HG03095 (cell line): ENCODE measurements around the gene STON2.
A peak's percentile ranks its signal among the peaks of the same experiment; 100 is the strongest.
"Not testable (repeated sequence)": the region's sequence is repeated elsewhere in the genome, so short reads cannot be mapped to it uniquely, and the experiment has no call there.

Experiments used
- ATAC-seq: cut with Tn5 transposase; IDR thresholded peaks from one replicate; pipeline ENCODE4 v1.9.1; 2021; ENCODE audit warnings: moderate library complexity; ENCODE audit not compliant: unreplicated experiment

STON2 gene

DNA sequence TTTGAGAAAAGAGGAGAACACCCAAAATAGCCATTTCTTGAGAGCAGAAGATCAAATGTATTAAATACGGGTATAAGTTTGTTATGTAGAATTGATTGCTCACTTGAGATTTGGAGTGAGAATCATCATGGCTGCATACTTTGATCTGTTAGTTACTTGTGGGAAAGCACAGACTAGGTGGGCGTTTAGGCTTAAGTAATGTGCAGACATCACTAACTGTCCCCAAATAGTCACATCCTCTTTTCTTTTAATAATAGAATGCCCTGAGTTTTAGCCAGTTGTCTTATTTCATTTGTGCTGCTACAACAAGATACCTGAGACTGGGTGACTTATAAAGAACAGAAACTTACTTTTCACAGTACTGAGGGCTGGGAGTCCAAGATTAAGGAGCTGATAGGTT lies 165.0 kb downstream of the STON2 start:
- ATAC-seq, result no peak

DNA sequence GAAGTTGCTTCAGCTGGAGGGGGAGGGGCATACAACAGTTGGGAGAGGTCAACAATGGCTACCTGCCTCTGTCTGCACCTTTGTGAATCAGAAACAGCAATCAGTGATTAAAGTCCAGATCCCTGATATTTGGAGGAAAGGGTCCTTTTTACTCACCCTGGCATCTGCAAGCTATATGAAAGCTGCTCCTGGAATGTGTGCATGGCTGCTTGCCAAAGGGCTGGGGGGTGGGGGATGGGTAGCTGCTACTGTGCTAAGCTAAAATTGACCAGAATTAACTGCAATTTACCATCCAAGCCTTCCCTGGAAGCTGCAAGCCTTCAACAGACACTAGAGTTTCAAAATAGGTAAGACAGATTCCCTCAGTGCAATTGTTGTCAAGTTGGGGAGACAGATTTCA lies 165.8 kb downstream of the STON2 start:
- ATAC-seq, result no peak

DNA sequence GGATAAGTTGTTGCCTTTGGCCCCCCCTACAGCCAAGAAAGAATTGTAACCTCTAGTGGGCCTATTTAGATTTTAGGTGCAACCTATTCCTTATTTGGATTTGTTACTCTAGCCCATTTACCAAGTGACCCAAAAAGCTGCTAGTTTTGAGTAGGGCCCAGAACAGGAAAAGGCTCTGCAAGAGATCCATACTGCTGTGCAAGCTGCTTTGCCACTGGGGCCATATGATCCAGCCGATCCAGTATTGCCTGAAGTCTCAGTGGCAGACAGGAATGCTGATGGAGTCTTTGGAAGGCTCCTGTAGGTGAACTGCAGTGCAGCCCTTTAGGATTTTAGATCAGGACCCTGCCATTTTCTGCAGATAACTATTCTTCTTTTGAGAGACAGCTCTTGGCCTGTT lies 166.5 kb downstream of the STON2 start:
- ATAC-seq, result no peak

DNA sequence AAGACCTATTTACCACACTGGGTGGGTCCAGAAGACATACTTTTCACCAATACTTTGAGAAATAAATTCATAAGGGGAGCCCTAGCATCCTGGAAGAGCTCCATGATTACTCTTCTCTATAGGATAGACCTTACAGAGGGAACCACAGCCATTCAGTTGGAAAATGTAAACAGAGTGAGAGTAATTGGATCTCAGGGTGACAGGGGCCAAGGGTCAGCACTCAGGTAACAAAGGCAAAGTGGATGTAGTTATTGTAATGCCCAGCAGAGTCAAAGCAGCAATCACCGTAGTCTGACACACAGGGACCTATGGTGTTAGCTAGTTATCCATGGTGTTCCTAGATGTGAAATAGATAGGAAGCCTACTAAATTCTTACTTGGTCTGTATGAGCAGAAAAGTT lies 168.6 kb downstream of the STON2 start:
- ATAC-seq, result no peak

DNA sequence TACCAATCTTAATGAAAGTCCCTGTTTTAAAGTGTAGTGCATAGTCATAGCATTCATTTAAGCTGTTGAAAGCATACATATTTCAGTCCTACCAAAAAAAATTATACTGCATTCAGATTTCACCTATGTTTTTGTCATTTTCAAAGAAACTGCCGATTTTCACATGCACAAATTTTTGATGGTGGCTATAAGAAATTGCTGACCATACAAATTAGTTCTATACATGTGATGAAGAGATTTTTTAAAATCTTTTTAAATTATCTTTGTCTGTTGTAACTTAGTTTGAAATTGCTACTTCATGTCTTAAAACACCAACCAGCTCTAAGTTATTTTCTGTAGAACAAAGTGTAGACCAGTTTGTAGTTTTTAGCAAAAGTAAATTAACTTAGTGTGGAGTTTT lies 175.9 kb downstream of the STON2 start:
- no peak for ATAC-seq

DNA sequence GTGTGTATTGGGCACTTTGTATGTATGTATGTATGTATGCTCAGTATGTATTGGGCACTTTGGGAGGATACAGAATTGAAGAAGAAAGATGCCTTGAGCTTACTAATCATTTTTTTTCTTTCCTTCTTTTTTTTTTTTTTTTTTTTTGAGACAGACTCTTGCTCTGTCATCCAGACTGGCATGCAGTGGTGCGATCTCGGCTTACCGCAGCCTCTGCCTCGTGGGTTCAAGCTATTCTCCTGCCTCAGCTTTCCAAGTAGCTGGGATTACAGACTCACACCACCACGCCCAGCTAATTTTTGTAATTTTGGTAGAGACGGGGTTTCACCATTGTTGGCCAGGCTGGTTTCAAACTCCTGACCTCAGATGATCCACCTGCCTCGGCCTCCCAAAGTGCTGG lies 176.3 kb downstream of the STON2 start:
- not testable (repeated sequence) for ATAC-seq

DNA sequence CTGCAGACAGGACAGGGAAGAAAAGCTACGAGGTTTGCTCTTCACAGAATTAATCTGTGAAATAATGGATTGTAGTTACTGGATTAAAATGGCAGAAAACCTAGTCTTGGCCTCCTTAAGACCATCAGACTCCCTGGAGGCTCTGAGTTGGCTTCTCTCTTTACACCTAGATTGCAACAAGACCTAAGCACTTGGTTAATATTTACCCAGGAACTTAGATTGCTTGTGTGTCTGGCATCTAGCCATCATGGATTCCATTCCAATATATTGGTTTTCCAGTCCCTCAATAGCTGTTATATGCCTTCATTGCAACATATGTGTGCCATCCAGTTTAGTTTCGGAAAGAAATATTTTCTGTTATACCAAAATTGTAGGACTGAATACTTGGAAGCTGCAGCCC lies 177.4 kb downstream of the STON2 start:
- ATAC-seq, result no peak

DNA sequence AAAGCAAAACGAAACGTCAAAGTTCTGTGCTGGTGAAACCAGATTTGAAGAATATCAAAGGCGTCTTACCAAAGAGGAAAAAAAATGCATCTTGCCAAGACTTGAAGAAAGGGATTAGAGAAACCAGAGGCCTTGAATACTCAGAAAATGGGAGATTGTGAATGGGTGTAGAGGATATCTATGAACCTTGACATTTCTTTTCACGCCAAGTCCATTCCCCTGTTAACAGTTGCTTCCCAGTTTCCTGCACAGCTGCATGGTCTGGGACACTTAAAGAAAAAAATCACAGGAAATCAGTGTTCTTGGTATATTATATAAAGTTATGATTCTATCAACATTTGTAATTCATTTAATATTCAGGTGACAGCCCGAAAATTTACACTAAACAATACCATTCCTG lies 178.0 kb downstream of the STON2 start:
- ATAC-seq, result no peak

DNA sequence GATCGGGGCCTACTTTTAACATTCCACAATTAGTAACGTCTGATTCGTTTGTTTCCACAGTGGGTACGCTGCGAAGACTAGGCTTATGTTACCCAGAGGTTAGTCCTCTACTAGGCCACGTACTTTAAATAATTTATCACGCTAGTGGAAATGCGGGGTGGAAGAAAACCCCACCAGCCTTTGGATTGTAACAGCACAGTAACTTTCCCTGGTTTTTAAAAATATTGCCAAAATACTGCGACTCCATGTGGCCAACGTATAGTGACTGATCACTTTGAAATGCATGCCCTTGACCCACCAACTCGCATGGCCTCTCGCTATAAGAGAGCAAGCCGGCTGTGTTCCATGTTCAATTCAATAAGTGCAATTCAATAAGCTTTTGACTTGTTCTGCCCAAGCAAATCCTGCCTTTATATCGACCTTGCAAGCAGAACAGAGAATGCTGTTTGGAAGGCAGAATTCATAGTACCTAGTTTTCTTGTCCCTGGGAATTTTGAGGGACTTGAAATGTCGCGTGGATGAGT lies 178.5 kb downstream of the STON2 start:
- no peak for ATAC-seq

DNA sequence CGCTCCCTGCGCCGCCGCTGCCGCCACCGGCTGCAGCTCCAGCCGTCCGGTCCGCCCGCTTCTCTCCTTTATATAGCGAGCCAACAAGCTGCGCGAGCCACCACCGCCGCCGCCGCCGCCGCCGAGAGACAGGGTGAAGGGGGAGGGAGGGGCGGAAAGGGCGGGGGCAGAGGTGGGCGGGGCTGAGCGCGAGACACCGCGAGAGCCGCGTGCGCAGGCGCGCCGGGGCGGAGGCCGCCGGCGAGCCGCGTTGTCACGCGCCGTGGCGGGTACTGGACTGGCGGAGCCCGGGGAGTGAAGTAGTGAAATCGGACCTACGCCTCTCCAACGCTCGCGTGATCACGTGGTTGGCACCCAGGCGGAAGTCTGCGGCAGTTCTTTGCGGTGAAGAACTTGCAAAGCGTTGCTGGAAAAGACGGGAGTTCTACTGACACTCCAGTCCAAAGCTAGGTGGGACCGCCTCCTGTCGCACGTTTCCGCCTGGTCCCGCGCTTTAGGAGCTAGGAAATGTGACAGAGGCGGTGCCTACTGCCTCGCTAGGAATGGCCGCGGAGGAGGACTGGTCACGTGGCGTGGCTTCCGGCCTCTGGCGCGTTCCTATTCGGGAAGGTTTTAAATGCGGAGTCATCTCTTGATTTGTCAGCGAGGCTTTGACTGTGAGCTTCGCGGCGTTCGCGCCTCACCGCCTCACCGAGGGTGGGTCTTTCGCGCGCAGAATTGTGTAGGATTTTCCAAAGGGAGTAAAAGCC lies 179.1 kb downstream of the STON2 start, which contains the start of gene GTF2A1:
Gene GTF2A1, minus strand, starts transcription at position 130 of the 749 bp plus-strand sequence. CDS start 441 bp downstream, outside the sequence.
- peak; percentile 69 for ATAC-seq

DNA sequence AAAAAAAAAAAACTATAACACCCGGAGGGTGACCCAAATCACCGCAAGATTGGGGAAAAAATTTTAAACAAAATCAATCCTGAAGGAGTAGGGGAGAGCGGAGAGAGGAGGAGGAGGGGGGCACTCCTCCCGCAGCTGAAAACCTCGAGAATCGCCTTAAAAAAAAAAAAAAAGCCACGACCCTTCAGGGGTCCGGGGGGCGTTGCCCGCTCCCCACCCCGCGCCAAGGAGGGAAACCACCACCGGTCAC lies 179.6 kb downstream of the STON2 start:
- no peak for ATAC-seq

DNA sequence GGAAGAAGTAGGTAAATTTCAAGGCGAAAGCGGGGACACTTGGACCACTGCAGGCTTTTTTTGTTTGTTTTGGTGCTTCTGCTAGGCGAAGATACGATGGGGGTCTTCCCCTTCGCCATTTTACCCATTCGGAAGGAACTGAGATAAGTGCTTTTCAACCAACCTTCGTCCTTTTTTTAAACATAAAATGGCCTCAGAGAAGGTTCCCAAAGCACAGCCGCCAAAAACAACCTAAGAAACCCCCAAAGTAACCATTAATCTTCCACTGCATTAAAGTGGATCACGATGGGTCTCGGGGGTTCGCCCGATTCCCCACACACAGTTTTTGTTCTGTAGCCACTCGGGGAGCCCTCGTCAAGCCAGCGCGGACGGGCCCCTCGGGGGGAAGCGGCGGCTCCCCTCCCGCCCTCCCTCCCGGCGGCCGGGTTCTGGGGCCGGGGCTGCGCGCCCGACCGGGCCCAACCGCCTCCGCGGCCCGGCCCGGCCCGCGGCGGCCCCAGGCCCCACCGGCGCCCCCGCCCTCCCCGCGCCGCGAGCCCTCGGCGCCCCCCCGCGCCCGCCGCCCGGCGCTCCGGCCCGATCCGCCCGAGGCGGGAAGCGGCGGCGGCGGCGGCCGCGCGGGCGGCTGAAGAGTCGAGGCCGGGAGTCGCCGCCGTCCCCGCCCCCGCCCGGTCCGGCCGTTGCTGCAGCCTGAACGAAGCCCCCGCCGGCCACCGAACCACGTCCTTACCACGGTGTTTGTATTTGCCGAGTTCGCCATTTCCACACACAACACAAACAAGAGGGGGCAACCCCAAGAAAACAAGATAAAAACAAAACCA lies 180.2 kb downstream of the STON2 start:
- no peak for ATAC-seq

DNA sequence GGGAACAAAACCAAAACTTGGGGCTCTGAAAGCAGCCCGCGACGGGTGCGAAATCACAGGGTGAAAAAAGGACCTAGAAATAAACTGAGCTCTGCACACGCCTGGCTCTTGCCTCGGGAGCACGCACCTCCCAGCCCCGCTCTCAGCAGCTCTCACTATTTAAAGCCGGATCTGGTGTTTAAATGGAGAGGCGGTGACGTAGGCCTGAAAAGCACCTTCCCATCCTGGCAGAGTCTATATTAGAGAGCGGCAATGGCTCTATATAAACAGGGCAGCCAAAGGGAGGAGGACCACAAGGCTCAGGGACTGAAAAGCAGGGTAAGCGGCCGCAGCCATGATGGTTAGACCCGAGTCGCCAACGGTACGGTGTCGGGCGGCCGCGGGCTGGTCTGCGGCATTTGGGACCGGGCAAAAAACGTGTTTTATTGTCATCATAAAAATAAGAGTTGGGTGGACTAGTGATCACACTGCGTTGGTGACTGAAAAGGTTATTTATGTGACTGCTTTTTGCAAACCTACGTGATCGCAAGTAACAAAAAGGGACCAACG lies 180.8 kb downstream of the STON2 start:
- ATAC-seq, result peak; percentile 53

DNA sequence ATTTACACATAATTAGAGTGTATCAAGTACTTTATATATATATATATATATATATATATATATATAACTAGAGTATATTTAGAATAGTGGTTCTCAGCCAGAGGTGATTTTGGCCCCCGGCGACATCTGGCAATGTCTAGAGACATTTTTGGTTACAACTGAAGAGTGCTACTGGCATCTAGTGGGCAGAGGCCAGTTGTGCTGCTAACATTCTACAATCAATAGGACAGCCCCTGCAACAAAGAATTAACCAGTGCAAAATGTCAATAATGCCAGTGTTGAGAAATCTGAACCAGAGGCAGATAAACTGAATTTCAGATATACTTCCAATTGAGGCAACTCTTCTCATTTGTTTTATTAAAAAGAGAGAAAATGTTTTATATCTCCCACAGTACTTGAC lies 188.3 kb downstream of the STON2 start:
- ATAC-seq, result no peak
